Measurements from ENCODE around the gene IGF1R.
A peak's percentile ranks its signal among the peaks of the same experiment; 100 is the strongest.

IGF1R gene

DNA sequence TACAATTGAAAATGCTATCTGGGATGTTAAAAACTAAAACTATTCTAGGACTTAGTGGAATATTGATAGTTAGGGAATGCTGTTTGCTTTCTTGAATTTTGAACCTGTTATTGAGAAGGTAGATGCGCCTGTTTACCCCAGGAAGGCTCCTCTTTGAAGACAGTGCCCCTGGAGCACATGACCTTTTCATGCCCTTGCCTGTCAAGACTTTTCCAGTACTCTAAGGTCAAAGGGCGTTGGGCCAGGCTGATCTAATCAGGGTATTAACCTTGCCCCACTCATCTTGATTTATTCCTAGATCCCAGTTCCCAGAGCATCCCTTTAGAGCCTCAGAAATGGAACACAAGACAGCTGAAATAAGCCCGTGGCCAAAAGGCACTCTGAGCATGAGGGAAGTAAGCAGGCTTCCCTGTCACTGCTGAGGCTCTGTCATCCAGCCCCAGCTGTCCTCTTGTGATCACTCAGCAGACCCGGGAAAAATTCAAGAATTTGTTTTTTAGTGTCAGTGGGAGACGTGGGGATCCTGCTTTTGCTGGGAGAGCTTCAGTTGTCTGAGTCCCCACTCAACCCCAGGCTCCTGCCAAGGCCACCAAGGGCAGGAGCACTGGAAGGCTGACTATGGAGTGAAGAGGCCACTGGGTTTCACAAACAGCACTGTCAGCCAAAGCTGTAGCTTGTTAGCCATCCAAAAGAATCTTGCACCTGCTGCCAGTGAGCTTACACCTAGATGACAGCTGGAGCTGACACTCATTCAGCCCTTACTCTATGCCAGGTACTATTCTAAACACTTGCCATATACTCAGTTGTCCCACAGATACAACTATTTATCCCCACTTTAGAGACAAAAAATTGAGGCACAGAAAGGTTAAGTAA, 190.3 kb downstream of the IGF1R start:
- peak in 1 of 4 experiments; percentile 6 for DNase-seq

DNA sequence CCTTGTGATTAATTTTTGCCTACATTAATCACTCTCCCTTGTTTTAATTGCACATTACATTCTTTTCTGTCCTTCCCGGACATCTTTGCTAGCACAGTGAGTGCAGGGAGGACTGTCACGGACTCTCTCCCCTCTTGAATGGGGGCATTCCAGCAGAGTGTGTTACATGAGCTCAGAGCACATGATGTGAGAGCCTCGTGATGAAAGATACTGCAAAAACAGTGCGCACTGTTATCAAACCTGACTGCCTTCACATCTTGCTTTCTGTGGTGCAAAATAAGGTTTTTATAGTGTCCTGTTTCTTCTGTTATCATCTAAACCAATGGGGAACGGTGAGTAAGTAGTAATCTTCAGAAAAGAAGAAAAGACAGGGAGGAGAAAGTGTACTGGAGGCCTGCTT, 191.7 kb downstream of the IGF1R start:
- DNase-seq, result no peak

DNA sequence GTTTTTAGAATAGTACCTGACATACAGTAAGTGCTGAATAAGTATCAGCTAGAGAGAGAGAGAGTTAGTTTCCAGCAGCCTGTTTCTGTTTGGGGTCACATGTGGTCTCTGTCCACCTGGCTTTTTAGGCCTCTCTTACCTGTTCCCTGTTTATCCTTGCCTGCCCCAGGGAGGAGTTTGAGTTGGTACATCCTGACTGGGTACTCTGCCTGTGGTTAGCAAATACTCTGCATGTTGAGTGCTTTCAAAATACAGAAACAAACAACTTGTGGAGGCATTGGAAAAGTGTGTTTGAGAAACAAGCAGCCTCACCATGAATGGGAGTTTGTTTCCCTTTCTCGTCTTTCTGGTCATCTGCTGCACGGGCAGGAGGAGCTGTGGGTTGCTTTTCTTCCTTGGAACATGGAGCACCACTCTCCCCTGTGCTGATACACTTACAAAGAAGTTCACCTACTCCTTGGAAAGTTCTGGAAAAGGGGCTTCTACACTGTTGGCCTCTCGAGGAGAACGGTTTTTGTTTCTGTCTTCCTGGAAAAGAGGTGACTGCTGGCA, 193.2 kb downstream of the IGF1R start:
- DNase-seq, result no peak

DNA sequence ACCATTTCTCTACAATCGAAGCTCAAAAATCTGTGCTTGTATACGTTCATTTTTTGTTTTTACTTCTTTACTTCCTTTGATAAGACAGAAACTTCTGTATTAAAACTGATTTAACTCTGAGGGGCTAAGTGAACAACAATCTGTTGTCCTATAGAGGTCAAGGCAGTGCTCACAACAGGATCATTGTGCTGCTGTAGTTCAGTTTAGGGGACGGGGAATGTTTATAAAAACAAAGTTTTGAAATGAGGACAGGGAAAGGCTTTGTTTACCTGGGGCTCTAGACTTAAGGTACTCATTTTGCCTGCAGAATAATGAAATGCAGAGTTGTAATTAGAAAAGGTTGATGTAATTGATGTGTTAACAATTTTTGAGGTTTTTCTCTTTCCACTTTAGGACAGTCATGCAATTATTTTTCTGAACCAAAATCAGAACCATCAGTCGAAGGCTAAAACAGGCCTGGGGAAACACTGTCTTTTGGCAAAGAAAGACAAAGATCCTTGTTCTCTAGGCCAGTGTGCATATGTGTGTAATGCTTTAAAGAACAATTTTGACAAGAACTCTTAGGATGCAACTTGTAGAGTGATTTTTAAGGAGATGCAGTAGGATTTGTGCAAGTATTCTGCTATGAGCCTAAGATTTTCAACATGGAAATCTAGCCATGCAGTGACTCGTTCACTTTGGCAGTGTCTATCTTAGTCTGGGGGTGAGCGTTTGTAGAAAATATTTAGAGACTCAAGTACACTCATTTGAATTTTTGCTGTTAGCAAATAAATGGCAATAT, 194.0 kb downstream of the IGF1R start:
- DNase-seq, result no peak

DNA sequence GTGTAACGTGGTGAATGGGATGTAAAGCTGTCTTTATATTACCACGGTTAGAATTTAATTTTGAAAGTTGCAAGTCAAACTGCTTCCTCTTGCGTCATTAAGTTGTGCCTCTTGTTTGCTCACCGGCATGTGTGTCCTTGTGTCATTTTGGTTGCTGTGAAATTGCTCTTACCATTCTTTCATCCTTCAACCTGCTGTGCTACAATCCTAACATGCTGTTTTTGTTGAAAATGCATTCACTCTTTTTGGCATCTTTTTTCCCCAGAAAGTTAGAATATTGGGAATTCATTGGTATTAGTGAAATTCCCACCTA, 194.6 kb downstream of the IGF1R start:
- peak in 3 of 4 experiments; percentile 25 to 27 (median 25) for DNase-seq

DNA sequence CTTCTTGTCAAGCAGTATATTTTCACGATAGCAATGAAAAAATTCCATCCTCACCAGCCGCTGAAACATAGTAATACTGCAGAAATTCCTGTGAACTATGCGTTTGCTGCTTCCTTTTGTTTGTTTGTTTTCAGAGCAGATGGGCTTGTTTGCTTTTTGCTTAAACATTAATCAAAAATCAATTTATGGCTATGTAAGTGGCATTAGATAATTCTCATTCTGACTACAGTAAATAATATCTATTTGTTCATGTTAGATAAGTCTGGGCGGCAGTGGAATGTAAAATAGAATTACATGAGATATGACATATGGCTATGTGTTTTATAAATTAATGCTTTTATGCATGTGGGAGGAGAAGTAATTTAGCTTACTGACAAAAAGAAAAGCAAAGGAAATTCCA, 195.5 kb downstream of the IGF1R start:
- no peak for DNase-seq

DNA sequence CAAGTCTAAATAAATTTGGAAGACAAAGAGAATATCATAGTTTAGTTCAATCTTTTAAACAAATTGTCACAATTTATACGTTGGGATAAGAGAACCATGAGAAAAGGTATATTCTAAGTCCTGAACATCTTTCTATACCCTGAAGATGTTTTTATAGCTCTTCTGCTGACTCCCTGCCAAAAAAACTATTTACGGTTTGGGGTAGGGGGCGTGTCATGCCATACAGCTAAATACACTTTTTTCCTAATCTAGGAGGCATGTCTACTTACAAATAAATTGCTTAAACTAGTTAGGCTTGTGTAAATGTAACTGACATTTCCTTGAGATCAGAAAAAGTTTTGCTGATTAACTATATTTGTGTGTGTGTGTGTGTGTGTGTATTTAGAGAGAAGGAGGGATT, 195.9 kb downstream of the IGF1R start:
- no peak for DNase-seq

DNA sequence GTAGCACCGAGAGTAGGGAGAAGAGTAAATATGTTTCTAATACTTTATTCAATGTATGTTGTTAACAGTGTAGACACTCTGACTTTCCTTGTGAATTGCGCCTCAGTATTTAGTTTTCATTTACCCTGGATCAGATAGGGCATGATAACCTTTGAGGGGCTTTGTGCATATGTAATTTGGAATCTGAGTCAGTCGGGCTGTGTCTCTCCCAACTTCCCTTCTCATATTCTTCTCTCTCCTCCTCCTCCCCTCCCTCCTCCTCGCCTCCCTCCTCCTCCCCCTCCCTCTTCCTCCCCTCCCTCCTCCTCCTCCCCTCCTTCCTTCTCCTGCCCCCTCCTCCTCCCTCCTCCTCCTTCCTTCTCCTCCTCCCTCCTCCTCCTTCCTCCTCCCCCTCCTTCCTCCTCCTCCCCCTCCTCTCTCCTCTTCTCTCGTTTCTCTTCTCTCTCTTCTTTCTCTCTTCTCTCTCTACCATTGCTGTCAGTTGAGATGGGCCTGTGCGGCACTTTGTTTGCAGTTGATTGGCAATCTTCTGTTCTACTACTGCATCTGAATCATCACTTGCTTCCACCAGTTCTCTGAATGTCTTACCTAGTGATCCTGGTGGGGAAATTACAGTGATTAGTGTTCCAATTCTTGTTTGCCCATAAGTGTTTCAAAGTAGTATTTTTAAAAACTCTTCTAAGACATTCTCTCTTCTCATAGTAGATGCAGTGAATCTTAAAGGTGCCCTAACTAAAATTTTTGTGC, 197.0 kb downstream of the IGF1R start:
- DNase-seq, result peak in 2 of 4 experiments; percentile 8 to 27

DNA sequence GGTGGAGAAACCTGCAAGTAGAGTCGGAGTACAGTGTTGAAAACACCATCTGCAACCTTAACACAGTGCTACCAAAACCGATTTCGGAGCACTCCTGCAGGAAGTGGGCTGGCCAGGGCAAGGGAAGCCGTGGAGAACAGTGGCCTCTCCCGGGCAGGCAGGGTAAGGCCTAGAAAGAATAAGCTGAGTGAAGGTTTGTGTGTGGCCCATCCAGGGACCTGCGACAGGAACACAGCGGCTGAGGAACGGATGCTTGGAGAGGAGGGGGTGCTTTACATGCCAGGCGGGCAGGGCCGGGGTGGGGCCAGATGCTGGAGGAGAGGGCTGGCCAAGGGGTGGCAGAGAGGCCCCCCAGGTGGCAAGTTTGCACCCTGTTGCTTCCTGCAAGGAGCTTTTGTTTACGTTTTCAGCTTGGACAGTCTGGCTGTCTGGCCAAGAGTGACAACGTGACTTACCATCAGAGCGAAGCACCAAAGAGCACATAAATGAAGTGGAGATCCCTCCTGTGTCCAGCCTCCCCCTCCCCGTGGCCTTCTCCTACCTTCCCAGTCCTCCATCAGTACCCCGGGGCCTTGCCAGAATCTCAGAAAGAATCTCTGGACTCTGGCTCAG, 202.7 kb downstream of the IGF1R start:
- peak; percentile 66 to 84 (median 80) for DNase-seq

DNA sequence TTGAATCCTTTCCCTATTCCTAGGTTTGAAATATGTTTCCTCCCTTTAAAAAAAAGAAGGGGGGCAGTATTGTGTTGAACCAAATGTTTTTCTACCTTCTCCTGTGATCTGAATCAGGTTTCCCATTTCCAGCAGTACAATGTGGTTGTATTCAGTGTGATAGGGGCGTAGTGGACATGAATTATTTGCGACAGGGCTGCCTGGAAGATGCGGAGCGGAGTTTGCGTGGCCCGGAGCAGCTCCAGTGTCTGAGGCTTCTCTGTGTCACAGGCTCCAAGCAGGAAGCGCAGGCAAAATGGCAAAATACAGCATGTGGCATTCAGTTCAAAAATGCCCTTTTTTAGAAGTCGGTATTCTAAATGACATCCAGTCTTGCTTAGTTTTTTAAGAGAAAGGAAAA, 204.8 kb downstream of the IGF1R start:
- peak; percentile 87 to 92 (median 91) for DNase-seq

DNA sequence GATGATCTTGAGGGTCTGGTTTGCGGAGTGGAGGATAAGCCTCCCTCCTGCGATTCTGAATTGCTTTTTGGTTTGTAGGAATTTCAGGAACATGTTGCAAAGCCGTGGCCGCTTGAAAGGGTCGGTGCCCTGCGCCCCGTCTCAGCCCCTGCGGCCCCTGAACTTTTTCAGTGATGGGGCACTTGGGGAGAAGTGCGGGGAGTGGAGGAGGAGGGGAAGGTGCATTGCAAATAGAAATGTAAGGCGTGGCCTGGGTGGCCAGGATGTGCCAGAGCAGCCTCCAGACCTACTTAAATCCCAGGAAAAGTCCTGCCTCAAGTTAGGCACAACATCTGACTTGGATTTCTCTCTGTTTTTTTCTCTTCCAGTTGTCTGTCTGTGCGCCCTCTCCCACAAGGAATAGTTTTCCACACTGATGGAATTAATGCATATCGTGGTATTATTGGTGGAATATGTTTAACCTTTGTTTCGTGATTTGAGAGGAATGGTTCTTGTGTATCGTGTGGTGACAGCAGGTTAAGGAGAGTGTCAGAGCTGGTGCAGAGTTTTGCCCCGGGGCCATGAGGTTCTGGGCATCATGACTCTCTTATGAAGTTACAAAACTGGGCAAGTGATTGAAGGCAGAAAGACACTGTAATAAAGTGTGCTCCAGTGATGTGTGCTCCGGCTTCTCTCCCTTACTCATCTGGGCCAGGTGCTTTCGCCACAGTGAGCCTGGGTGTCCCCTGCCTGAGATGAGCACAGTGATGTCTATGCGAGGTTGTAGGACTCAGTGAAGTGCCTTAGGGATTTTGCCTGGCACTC, 205.5 kb downstream of the IGF1R start:
- DNase-seq, result no peak

DNA sequence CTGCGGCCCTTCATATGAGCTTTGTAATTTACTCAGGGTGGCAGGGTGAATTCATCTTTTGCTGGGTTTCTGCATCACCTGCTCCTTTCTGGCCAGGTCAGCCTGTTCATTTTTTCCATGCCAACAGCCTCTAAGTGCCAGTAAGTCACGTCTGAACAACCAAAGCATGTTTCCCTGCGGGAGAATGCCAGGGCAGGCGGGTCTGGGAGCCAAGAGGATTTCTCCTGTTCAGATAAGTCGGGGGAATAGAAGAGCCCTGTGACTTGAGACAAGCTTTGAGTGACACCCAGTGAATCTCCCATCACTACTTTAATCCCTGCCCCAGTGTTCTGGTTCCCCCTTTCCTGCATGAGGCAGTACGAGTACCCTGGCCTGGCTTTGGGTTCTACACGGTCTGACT, 206.2 kb downstream of the IGF1R start:
- DNase-seq, result no peak

DNA sequence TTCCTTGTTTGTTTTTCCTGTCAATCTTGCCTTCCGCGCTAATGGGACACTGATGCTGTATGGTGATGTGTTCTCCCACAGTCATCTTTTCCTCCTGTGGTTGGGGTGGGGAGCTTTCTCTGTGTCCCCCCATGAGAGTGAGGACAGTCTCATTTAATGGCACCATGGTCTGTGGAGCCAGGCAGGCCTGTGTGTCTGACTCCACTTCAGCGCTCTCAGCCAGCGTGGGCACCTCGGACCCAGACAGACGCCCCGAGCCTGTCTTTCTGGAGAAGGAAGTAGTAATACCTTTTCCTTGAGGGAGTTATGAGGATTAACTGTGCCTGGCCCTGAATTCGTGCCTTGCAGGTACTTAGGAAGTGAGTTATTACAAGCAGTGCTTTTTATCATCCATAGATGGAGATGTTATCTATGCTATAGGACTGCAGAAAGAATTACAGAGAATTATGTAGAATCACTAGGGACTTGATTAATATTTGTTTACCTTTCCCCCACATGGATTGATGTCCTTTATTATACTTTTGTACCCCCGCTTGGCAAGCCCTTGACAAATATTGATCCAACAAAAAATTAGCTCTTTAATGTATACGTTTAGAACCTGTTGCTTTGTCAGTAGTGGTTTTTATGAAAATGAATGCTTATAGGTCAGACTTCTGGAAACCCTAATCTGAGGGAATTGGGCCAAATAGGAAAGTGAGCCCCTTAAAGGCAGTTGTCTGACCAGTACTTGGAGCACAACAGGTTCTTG, 206.9 kb downstream of the IGF1R start:
- no peak for DNase-seq

DNA sequence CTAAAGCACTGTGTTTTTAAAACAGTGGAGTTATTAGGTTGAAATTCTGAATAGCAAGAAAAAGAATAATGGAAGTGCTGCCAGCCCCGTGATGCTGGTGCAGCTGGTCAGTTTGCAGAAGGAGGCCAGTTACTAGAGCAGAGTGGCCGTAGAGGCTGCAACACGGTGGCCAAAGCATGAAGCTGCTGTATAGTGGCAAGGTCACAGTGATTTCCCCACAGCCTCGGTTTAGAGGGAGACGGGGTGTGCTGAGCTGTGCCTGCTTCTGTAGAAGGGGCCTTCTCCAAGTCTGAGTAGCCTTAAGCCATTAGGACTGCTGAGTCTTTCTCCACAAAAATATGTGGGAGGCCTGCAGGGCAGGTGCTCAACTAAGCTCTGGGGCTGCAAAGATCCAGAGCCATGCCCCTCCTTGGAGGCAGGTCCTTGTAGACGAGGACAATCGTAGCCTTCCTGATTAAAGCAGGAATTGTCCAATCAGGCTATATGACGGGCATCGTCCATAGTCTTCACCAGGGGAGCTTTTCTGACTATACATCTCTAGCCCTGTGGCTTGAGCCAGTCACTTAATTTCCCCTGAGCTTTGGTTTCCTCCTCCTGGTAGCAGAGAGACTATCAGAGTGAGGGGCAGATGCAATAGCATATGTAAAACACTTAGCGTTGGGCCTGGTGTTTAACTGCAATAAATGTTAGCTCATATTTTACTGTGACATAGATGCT, 207.6 kb downstream of the IGF1R start:
- no peak for DNase-seq

DNA sequence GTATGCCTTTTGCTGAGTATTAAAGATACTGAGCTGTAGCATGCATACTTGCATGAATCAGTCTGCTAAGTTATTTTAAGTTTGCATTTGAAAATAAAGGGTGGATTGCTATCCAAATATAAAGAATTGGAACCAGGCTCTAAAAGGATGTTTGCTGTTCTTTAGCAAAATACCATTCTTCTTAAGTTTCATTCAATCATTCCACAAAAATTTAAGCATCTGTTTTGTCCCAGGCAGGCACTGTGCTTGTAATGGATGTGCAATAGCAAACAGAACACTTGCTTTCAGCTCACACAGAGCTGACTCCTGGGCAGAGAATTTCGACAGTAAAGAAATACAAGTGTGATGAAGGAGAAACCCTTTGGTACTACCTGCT, 208.2 kb downstream of the IGF1R start:
- no peak for DNase-seq

DNA sequence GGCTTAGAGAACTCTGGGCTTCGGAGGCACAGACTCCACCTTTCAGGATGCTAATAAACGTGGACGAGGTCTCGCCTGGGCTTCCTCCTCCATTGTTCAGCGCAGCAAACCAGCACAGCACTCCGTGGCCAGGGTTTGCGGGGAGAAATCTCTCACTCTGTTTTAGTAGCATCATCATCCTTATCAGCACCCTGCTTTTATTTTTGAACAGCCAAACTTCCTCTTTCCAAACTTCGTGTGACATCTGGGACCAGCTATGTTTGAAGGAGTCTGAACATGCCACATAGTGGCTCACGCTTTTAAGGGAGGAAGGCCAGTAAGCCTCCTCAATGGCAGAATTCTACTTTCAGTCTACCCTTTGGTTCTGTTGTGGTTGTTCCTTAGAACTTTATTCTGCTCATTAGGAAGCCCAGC, 210.3 kb downstream of the IGF1R start:
- peak; percentile 16 to 49 (median 44) for DNase-seq

DNA sequence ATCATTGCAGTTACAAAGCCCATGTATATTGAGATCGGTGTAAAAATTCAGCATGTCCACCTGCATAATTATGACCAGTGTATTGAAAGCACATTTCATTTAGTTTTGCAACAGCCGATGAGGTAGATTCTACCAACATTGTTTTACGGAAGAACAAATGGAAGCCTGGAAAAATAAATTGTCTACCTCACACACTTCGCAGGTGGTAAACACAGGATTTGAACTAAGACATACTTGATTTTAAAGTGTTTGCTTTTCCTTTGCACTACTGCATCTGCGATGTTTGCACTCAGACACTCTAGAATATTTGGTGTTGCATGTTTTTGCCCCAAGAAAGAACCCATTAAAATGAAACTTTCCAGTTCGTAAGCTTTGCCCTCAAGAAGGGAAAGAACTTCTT, 210.8 kb downstream of the IGF1R start:
- DNase-seq, result no peak

DNA sequence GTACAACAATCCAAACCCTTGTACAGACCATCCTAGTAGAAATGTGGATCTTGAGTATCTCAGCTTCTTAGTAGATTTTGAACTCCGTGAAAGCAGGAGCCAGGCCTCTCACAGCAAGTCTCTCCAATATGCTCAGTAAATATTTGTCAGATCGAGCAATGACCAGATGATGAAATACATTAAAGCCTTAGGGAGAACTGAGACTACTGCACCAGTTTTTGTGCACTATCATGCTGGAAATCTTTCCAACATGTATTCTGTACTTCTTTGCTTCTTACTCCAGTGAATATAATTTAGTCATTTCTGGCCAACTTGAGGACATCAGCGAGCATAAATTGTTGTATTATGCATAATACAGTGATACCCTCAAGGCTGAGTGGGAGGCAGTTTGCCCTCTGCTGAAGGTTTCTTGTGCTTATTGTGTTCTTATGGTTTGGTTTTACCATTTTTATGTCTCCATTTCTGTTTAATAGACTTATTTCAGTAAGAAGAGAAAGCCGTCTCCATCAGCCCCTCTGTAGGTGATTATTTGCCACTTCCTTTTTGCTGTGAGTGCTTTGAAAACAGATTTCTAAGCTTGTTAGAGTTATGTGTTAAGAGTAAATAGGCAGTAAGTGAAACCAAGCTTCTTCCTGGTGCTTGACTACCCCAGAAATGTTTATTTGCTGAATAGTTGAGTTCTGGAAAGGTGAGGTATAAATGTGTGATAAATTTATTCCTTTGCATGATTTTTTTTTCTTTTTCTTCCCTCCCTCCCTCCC, 212.1 kb downstream of the IGF1R start:
- no peak for DNase-seq

DNA sequence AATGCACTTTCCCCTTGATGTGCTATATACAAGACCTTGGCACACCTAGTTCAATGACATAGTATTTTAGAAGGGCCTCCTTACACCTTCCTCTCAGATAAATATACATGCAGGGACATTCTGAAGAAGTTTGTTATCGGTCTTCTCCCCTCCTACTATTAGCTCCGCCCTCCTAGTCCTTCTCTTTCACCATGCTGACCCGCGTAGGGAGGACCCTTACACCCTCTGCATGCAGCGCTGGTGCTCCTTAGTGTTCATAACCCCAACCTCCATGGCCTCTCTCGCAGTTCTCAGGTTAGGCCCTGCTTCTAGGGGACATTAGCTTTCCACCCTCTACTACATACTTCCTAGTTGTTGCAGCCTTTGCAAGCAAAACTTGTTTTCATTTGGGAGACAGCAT, 212.8 kb downstream of the IGF1R start:
- DNase-seq, result no peak

DNA sequence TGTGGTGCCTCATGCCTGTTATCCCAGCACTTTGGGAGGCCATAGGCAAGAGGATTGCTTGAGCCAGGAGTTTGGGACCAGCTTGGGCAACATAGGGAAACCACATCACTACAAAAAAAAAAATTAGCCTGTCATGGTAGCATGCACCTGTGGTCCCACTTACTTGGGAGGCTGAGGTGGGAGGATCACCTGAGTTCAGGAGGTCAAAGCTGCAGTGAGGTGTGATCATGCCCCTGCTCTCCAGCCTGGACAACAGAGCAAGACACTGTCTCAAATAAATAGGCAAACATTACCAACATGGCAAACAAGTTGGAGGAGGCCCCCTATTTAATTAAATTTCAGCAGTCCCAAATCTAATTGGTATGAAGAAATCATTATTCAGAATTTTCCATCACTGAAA, 215.6 kb downstream of the IGF1R start:
- no peak for DNase-seq
